HG02610 (cell line): Measurements from ENCODE around the gene SEPTIN5.
"Not testable (repeated sequence)": the region's sequence is repeated elsewhere in the genome, so short reads cannot be mapped to it uniquely, and the experiment has no call there.

Experiments used
- ATAC-seq: cut with Tn5 transposase; IDR thresholded peaks from one replicate; pipeline ENCODE4 v1.9.1; 2021; ENCODE audit warnings: mild to moderate bottlenecking, moderate library complexity; ENCODE audit not compliant: unreplicated experiment

Gene SEPTIN5

DNA sequence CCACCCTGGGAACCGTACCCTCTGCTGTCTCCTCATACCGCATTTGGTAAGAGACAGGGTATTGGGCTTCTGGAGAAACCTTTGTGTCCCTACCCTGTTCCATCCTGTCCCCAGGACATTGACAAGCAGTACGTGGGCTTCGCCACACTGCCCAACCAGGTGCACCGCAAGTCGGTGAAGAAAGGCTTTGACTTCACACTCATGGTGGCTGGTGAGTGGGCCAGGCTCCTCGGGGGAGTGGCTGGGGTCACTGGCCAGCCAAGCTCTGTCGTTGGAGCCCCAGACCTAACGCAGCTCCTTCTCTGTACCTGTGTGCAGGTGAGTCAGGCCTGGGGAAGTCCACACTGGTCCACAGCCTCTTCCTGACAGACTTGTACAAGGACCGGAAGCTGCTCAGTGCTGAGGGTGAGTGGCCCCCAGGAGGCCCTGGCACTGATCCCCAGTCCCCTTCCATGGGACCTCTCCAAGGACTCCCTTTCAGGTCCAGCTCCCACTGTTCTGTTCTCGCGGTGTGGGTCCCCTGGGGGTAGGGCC, 5.3 kb downstream of the SEPTIN5 start:
- no peak for ATAC-seq

DNA sequence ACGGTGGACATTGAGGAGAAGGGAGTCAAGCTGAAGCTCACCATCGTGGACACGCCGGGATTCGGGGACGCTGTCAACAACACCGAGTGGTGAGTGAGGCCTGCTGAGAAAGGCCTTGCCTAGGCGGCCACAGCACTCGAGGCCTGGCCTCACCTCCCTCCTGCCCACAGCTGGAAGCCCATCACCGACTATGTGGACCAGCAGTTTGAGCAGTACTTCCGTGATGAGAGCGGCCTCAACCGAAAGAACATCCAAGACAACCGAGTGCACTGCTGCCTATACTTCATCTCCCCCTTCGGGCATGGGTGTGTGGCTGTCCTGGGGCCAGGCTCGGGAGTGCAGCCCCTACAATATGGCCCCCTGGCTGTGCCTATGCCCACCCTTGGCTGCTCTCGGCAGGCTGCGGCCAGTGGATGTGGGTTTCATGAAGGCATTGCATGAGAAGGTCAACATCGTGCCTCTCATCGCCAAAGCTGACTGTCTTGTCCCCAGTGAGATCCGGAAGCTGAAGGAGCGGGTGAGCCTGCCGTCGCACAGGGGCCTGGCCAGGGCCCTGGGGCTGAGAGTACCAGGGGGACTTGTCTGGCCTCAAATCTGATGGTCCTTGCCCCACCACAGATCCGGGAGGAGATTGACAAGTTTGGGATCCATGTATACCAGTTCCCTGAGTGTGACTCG, 6.0 kb downstream of the SEPTIN5 start:
- no peak for ATAC-seq

- ATAC-seq: no peak
Observed at GRCh38 chr22:19720999-19721329, 6.7 kb downstream of the SEPTIN5 start.

GRCh38 chr22:19721330-19722177, 7.3 kb downstream of the SEPTIN5 start:
- ATAC-seq: no peak

- no peak for ATAC-seq
Observed at GRCh38 chr22:19722178-19722981, 8.1 kb downstream of the SEPTIN5 start.

GRCh38 chr22:19722982-19723231, 8.6 kb downstream of the SEPTIN5 start:
- ATAC-seq: no peak

GRCh38 chr22:19723232-19723982, 9.1 kb downstream of the SEPTIN5 start, which contains the start of gene GP1BB:
Gene GP1BB (plus strand): TSS chr22:19723539. CDS start chr22:19723570, 31 bp downstream.
- no peak for ATAC-seq

DNA sequence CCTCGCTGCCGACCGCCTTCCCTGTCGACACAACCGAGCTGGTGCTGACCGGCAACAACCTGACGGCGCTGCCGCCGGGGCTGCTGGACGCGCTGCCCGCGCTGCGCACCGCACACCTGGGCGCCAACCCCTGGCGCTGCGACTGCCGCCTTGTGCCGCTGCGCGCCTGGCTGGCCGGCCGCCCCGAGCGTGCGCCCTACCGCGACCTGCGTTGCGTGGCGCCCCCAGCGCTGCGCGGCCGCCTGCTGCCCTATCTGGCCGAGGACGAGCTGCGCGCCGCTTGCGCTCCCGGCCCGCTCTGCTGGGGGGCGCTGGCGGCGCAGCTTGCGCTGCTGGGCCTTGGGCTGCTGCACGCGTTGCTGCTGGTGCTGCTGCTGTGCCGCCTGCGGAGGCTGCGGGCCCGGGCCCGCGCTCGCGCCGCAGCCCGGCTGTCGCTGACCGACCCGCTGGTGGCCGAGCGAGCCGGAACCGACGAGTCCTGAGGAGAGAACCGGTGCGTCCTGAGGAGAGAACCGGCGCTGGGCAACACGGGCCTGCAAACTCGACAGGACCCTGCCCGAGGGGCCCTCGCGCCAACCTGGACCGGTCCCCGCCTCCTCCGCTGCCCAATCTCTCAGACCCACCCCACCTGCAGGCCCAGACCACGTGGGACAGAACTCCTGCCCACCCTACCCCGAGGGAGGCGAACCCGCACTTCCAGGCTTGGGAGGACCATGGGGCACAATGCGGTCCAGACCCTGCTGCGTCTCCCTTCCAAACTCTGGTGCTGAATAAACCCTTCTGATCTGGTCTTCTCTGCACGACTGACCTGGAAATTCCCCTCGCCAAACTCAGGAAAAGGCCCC, 9.9 kb downstream of the SEPTIN5 start:
- ATAC-seq: no peak

DNA sequence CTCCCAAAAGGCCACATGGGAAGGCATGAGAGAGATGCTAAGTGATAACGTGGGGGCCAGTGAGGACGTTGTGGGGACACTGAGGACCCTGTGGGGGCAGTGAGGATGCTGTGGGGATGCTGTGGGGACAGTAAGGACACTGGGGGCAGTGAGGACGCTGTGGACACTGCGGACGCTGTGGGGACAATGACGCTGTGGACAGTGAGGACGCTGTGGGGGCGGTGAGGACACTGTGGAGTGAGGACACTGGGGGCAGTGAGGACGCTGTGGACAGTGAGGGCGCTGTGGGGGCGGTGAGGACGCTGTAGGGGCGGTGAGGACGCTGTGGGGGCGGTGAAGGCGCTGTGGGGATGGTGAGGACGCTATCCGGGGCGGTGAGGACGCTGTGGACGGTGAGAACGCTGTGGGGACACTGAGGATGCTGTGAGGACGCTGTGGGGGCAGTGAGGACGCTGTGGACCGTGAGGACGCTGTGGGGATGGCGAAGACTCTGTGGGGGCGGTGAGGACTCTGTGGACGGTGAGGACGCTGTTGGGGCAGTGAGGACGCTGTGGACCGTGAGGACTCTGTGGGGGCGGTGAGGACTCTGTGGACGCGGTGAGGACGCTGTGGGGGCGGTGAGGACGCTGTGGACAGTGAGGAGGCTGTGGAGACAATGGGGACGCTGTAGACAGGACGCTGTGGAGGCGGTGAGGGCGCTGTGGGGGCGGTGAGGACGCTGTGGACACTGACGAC, 10.8 kb downstream of the SEPTIN5 start:
- no peak for ATAC-seq

- ATAC-seq: not testable (repeated sequence)
Observed at GRCh38 chr22:19726064-19726788, 11.9 kb downstream of the SEPTIN5 start.

GRCh38 chr22:19727310-19728150, 13.2 kb downstream of the SEPTIN5 start:
- ATAC-seq: no peak

DNA sequence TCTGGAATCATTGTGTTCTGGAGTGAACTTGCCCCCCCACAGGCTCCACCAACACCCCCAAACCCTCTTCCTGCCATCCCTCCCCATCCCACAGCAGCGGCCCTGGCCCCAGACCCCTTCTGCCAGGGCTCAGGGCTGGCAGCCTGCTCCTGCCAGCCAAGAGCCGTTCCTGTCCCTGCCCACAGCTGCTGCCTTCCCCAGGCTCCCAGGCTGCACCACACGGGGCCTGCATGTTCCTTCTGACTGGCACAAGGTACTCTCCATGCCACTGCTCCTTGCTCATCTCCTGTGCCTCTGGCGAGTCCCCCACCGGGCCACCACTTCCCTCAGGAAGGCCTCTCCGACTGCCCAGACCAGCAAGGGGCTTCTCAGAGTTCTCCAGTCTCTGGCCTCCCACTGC, 14.0 kb downstream of the SEPTIN5 start:
- no peak for ATAC-seq

DNA sequence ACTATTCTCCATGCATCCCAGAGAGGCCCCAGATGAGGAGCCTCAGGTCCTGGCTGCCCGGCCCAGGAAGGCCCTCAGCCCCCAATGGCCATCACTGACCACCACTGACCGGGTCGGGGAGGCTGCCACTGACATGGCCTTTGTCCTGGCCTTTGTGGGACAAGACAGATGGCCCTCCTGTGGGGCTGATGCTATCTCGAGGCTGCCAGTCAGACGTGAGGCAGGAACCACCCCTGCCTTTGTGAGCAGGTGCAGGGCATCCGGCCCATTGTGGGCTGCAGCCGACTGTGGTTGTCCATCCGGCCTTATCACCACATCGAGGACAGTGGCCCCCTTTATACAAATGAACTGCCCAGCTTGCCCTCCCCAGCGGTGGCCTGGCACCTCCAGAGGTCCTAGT, 14.5 kb downstream of the SEPTIN5 start:
- no peak for ATAC-seq

GRCh38 chr22:19729507-19729906, 15.2 kb downstream of the SEPTIN5 start:
- no peak for ATAC-seq

GRCh38 chr22:19730198-19730597, 15.9 kb downstream of the SEPTIN5 start:
- no peak for ATAC-seq

DNA sequence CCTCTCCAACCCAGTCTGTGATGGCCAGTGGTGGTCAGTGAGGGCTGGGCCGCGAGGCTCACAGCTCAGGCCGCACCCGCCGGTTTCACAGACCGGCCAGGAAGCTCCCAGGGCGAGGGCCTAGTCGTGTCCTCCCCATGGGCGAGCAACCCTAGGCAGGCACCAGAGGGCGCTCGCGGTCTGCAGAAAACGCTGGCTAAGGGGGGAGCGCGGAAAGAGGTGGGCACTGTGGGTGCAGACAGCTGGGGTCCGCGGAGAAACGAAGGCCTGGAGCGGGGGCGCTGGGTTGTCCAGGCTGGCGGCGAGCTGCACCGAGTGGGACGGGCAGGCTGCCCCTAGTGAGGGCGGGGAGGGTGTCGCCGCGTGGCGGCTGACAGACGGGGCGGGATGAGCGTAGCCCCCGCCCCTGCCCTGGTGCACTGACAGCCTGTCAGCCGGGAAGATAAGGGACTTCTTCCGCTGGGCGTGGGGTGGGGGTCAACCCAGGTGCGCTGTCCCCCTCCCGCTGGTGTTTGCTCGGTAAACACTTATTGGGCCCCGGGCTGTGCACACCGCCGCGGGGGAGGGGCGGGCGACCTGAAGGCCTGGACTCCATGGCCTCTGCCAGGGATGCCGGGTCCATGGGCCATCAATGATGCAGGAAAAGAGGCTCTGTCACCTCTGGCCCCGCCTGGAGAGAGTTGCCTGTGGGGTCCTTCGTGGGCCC, 16.5 kb downstream of the SEPTIN5 start:
- ATAC-seq: no peak
